Measurements from ENCODE around the gene HNRNPM. TPM values are rescaled to one million over a fixed set of nuclear protein-coding genes. Genes with fewer than 3 reads are reported as not detected.

HNRNPM gene
- total RNA-seq, 2 experiments from 2014 or later, result 90.0 to 280 TPM

- Histone ChIP-seq H3K36me3 (ENCODE audit: insufficient read depth, low read length) (peaks cover 99% of the 10 kb centered on the region), H4K20me1 (ENCODE audit: insufficient read depth, low read length) (no peaks in the 10 kb centered on the region), H3K79me2 (ENCODE audit: insufficient read depth, low read depth, low read length) (peaks cover 14% of the 10 kb centered on the region; the same call in 1 of the 2 replicates), H3K27ac (ENCODE audit: low read depth, low read length, poor library complexity, severe bottlenecking) (no peak overlapping the region), H3K4me2 (ENCODE audit: low read length) (no peak overlapping the region), H3K4me3 (ENCODE audit: low read depth, low read length, poor library complexity, severe bottlenecking) (no peak overlapping the region), H3K9me3 (ENCODE audit: low read length) (no peaks in the 10 kb centered on the region), H3K9me2 (ENCODE audit: insufficient read depth, low read length) (no peaks in the 10 kb centered on the region), H2AFZ (ENCODE audit: low read length) (no peak overlapping the region), H3K4me1 (ENCODE audit: insufficient read depth, low read length, poor library complexity, severe bottlenecking) (no peaks in the 10 kb centered on the region)
- TSS peak; percentile 81 for BruUV-seq (replicated peaks)
- ChIA-PET POLR2A (no interaction called here), CTCF (ENCODE audit: unreplicated experiment) (no interaction called here)
- TF ChIP-seq EZH2phosphoT487 (IDR thresholded peaks at IDR 0.05; ENCODE audit: borderline replicate concordance, low read depth, low read length), result no peak
- TF ChIP-seq, protein P1, sequence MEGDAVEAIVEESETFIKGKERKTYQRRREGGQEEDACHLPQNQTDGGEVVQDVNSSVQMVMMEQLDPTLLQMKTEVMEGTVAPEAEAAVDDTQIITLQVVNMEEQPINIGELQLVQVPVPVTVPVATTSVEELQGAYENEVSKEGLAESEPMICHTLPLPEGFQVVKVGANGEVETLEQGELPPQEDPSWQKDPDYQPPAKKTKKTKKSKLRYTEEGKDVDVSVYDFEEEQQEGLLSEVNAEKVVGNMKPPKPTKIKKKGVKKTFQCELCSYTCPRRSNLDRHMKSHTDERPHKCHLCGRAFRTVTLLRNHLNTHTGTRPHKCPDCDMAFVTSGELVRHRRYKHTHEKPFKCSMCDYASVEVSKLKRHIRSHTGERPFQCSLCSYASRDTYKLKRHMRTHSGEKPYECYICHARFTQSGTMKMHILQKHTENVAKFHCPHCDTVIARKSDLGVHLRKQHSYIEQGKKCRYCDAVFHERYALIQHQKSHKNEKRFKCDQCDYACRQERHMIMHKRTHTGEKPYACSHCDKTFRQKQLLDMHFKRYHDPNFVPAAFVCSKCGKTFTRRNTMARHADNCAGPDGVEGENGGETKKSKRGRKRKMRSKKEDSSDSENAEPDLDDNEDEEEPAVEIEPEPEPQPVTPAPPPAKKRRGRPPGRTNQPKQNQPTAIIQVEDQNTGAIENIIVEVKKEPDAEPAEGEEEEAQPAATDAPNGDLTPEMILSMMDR (conservative IDR thresholded peaks at IDR 0.05; ENCODE audit: low read length), result no peak
- DNase-seq (ENCODE audit: low spot score), result no peak
- intact Hi-C loops (cut with micrococcal nuclease; ENCODE audit: unreplicated experiment), result no loop called here
These were observed 41.0 kb downstream of the HNRNPM start for GRCh38 chr19:8485561-8486371.

- DNase-seq (ENCODE audit: low spot score), result no peak
- no peaks in the 10 kb centered on the region for H3K9me2 ChIP-seq (ENCODE audit: insufficient read depth, low read length)
- CTCF ChIA-PET (ENCODE audit: unreplicated experiment), result no interaction called here
- TF ChIP-seq, protein P1 (conservative IDR thresholded peaks at IDR 0.05; ENCODE audit: low read length), result no peak
- no peak for TF ChIP-seq EZH2phosphoT487 (IDR thresholded peaks at IDR 0.05; ENCODE audit: borderline replicate concordance, low read depth, low read length)
- POLR2A ChIA-PET, result interaction anchor here (0.7 kb wide), 1 partner anchor 93 kb away, joined by 3 read pairs; no protein-coding TSS in a partner anchor
- no TSS peak for BruUV-seq (replicated peaks)
- intact Hi-C loops (cut with micrococcal nuclease; ENCODE audit: unreplicated experiment), result no loop called here
- H3K27ac ChIP-seq (ENCODE audit: low read depth, low read length, poor library complexity, severe bottlenecking), result no peak overlapping the region
- H3K4me2 ChIP-seq (ENCODE audit: low read length), result no peak overlapping the region
- H4K20me1 ChIP-seq (ENCODE audit: insufficient read depth, low read length), result no peaks in the 10 kb centered on the region
- no peaks in the 10 kb centered on the region for H3K4me1 ChIP-seq (ENCODE audit: insufficient read depth, low read length, poor library complexity, severe bottlenecking)
- no peak overlapping the region for H2AFZ ChIP-seq (ENCODE audit: low read length)
- H3K36me3 ChIP-seq (ENCODE audit: insufficient read depth, low read length), result peaks cover 89% of the 10 kb centered on the region
- no peaks in the 10 kb centered on the region for H3K9me3 ChIP-seq (ENCODE audit: low read length)
- H3K79me2 ChIP-seq (ENCODE audit: insufficient read depth, low read depth, low read length), result peaks cover 5% of the 10 kb centered on the region; the same call in 1 of the 2 replicates
- no peak overlapping the region for H3K4me3 ChIP-seq (ENCODE audit: low read depth, low read length, poor library complexity, severe bottlenecking)
These were observed 41.9 kb downstream of the HNRNPM start for GRCh38 chr19:8486661-8487136.
